ENCODE measurements around the gene HAPLN3.

DNA sequence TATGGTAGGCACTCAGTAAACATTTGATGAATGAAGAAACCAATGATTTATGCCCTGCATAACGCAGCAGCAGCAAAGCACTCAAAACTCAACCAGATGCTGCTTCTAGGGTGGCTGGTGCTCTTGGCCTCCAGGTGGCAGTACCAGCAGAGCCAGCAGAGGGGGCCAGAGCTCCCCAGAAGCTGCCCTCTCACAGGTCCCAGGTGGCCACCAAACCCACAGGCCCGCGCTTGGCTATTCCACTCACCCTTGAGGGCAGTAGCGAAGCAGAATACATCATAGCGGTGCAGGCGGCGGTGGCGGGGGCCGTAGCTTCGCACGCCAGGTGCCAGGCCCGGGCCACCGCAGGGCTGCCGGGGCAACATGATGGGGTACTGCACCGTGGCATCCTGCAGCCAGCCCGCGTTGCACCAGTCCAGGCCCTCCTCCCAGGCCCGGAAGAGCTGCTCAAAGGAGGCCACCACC is 16.6 kb downstream of the HAPLN3 start:
- TF ChIP-seq, protein P1, sequence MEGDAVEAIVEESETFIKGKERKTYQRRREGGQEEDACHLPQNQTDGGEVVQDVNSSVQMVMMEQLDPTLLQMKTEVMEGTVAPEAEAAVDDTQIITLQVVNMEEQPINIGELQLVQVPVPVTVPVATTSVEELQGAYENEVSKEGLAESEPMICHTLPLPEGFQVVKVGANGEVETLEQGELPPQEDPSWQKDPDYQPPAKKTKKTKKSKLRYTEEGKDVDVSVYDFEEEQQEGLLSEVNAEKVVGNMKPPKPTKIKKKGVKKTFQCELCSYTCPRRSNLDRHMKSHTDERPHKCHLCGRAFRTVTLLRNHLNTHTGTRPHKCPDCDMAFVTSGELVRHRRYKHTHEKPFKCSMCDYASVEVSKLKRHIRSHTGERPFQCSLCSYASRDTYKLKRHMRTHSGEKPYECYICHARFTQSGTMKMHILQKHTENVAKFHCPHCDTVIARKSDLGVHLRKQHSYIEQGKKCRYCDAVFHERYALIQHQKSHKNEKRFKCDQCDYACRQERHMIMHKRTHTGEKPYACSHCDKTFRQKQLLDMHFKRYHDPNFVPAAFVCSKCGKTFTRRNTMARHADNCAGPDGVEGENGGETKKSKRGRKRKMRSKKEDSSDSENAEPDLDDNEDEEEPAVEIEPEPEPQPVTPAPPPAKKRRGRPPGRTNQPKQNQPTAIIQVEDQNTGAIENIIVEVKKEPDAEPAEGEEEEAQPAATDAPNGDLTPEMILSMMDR (conservative IDR thresholded peaks at IDR 0.05), result peak; percentile 77
- TF ChIP-seq EZH2 (IDR thresholded peaks at IDR 0.05; ENCODE audit: low read depth), result no peak
